Ureter (tissue), 1 donor: ENCODE results near the gene VAV2. TPM values are rescaled to one million over a fixed set of nuclear protein-coding genes. Genes with fewer than 3 reads are reported as not detected.
A peak's percentile ranks its signal among the peaks of the same experiment; 100 is the strongest.

Source experiments
- DNase-seq: peaks from one replicate; pipeline ENCODE4 v3.0.0-alpha.2; 2020; ENCODE audit warnings: low spot score
- total RNA-seq: library from RNA; stranded (reverse); gene quantifications from one replicate; pipeline ENCODE4 v1.2.4, GENCODE V29; 2023
- donor health status: DM: yes; HTN: yes; CAD: no.

VAV2 gene
- total RNA-seq, 1 donor from 2014 or later, result 38.9 TPM

- DNase-seq, result no peak
Observed at GRCh38 chr9:133952598-133953550, 39.2 kb downstream of the VAV2 start.

GRCh38 chr9:133951265-133951664, 40.9 kb downstream of the VAV2 start:
- no peak for DNase-seq

GRCh38 chr9:133950629-133951111, 41.5 kb downstream of the VAV2 start:
- no peak for DNase-seq

- DNase-seq, result no peak
Observed at GRCh38 chr9:133950192-133950591, 41.9 kb downstream of the VAV2 start.

GRCh38 chr9:133949486-133950061, 42.5 kb downstream of the VAV2 start:
- no peak for DNase-seq

- no peak for DNase-seq
Observed at GRCh38 chr9:133948561-133949485, 43.3 kb downstream of the VAV2 start.

- DNase-seq, result no peak
Observed at GRCh38 chr9:133948131-133948530, 44.0 kb downstream of the VAV2 start.

GRCh38 chr9:133946840-133947486, 45.2 kb downstream of the VAV2 start:
- no peak for DNase-seq

- DNase-seq, result no peak
Observed at GRCh38 chr9:133945977-133946753, 46.0 kb downstream of the VAV2 start.

- DNase-seq, result no peak
Observed at GRCh38 chr9:133945314-133945975, 46.7 kb downstream of the VAV2 start.

- DNase-seq, result peak; percentile 83
Observed at GRCh38 chr9:133944746-133945135, 47.4 kb downstream of the VAV2 start.

- no peak for DNase-seq
Observed at GRCh38 chr9:133943781-133944745, 48.1 kb downstream of the VAV2 start.

GRCh38 chr9:133943036-133943780, 48.9 kb downstream of the VAV2 start:
- no peak for DNase-seq

- DNase-seq, result no peak
Observed at GRCh38 chr9:133942206-133942975, 49.7 kb downstream of the VAV2 start.

GRCh38 chr9:133939845-133940244, 52.3 kb downstream of the VAV2 start:
- no peak for DNase-seq

GRCh38 chr9:133939171-133939785, 52.8 kb downstream of the VAV2 start:
- no peak for DNase-seq

- no peak for DNase-seq
Observed at GRCh38 chr9:133938753-133939152, 53.4 kb downstream of the VAV2 start.
